Kidney capillary endothelial cell (primary cell): ENCODE results near the gene PDGFRB.

Experiments used
- DNase-seq: peaks from one replicate; pipeline ENCODE4 v3.0.0-alpha.2; 2018; ENCODE audit warnings: low spot score

The PDGFRB gene

DNA sequence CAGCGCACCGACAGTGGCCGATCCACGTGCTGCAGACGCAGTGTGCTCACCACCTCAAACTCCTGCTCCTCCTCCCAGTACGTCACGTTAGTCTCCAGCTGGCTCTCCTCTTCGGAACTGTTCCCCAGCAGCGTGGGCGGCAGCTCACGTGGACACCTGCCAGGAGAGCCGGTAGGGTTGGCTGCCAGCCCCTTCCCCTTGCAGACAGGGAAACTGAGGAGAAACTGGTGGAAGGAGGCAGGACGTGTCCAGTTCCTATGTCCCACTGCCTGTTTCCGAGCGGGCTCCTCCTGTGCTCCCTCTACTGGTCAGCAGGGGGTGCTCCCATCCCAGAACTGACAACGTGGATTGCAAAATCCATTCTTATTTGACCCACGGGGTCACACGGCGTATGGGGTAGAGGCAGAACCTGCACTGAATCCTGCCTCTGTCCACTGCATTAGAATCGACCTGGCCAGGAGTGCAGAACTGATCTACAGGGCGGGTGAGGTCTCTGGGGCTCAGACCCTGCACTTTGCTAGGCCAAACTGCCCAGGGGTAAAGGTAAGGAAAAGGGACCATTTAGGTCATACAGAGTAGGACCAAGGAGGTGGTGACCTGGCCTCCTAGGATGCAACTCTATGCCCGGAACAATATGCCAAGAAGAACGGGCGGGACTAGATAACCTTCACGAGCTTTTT lies 25.7 kb downstream of the PDGFRB start:
- DNase-seq, result peak; percentile 60

DNA sequence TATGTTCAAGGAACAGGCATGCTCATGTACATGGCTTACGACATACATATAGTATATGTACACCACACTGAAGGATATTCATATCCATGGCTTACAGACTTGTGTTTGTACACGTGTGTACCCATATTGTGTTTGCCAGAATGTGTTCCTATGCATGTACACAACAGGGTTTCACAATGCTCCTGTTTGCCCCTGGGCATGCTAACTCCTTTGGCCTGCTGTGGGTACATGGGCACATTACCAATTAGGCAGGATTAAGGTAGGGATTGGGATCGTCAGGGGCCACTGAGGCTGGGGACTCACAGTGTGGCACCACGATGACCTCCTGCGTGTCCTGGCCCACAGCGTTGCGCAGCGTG lies 26.2 kb downstream of the PDGFRB start:
- no peak for DNase-seq

DNA sequence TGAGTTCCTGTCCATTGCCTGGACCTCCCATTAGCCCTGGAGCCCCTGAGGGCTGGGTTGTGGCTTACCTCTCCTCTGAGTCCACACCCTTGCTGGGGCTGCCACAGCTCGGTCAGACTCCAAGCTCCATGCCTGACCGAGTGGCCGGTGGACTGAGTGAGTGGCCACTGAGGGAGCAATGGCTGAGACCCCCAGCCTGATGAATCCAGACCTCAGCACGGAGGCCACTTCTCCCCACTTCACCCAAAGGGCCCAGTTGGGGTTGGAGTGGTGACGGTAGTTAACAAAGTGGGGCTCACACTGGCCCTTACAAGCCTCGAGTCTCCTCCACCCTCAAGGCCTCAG lies 28.8 kb downstream of the PDGFRB start:
- DNase-seq, result no peak

DNA sequence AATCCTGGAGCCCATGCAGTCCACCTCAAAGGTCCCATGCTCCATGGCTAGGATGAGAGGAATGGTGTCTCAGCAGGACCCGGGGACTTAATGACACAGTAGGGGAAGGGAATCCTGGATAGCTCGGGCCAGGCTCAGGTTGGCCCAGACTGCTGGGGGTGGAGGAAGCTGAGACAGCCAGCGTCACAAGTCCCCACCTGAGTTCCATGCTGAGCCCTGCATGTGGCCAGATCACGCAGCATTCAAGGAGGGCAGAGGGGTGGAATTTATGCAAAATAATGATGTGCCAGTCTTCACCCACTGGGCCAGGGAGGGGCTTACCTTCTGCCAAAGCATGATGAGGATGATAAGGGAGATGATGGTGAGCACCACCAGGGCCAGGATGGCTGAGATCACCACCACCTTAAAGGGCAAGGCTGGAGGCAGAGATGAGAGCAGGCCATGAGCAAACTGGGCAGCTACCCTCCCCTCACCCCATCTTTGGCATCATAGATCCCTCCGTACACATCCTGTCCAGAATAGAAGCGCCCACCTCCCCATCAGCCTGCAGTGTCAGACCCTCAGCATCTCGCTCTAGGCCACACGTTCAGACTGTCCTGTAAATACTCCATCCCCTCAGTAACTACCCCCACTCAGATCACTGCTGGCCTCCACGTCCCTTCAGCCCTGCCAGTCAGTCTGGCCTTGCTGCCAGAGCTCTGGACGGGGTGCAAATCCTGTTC lies 29.3 kb downstream of the PDGFRB start:
- no peak for DNase-seq

GRCh38 chr5:150125334-150125733 lies 30.3 kb downstream of the PDGFRB start:
- no peak for DNase-seq

DNA sequence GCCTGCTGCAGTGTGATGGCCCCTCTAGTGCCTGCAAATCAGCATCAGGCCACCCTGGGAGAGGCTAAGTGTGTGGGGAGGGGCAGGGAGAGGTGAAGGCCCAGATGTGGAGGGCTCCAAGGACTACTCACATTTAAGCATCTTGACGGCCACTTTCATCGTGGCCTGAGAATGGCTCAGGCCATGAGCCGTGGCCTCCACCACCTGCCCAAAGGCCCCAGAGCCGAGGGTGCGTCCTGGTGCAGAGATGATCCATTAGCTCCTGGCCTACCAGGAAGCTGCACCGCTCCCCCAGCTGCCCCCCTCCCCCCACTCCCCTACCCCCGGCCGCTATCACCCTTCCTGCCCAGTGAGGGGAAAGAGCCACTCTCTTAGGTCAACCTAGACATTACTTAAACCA lies 31.0 kb downstream of the PDGFRB start:
- DNase-seq, result no peak

GRCh38 chr5:150124111-150124557 lies 31.5 kb downstream of the PDGFRB start:
- DNase-seq, result no peak

- no peak for DNase-seq
Observed at GRCh38 chr5:150123542-150123941, 32.1 kb downstream of the PDGFRB start.

- no peak for DNase-seq
Observed at GRCh38 chr5:150122536-150123481, 32.8 kb downstream of the PDGFRB start.

GRCh38 chr5:150122158-150122510 lies 33.5 kb downstream of the PDGFRB start:
- DNase-seq, result no peak

- DNase-seq, result no peak
Observed at GRCh38 chr5:150121448-150122157, 34.0 kb downstream of the PDGFRB start.

DNA sequence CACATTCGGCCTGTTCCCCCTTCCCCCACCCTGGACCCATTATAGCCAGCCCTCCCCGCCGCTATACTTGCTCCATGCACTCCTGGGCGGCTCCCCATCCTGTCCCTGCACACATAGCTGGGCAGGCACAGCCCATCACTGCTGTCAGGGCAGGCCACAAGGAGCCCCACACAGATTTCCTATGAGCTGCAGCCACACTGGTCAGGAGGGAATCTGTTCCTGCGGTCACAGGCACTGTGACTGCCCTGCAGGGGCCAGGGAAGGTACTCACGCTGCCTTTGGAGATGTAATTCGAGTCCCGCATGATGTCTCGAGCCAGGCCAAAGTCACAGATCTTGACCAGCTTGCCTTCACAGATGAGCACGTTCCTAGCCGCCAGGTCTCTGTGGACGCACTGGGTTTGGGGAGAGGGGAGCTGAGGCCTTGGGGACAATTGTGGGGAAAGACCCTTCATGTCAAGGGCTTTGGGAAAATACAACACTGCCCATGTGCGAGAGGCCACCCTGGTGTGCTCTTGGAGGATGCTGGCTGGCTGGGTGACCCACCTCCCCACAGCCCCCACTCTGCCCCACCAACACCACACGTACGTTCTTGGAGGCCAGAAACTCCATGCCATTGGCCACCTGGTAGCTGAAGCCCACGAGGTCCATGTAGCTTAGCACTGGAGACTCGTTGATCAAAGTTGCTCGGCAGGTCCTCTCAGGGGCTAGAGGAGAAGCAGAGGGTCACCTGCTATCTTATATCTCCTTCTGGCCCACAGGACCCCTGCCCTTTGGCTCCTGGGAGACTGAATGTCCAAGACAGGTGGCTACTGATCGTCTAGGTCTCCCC lies 34.8 kb downstream of the PDGFRB start:
- no peak for DNase-seq

GRCh38 chr5:150120062-150120441 lies 35.6 kb downstream of the PDGFRB start:
- no peak for DNase-seq

- no peak for DNase-seq
Observed at GRCh38 chr5:150119421-150120061, 36.1 kb downstream of the PDGFRB start.

DNA sequence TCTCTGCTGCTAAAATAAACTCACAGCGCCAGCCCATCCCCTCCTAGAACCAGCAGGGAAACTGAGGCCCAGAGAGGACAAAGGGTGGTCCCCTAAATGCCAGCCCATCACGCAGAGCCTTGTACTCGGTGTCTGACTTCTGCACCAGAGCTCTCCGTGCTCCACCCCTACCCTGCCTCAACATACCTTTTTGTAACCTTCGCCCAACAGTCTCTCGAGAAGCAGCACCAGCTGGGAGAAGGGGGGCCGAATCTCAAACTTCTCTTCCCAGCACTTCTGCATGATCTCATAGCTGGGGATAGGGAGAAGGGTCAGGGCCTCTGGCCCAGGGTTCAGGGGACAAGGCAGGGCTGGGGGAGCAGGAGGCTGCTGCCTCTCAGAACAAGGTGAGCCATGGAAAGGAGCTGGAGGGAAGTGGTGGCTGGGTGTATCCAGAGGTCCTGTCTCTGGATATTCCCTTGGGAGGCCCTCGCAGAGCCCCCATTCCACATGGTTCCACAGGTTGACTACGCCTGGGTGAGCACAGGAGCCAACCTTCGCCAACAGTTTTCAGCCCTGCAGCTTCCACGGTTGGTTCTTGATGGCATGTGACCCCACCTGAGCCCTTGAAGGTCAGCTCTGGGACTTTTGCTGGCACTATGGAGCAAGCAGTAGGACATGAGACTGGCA lies 37.0 kb downstream of the PDGFRB start:
- no peak for DNase-seq

- DNase-seq, result no peak
Observed at GRCh38 chr5:150117945-150118560, 37.6 kb downstream of the PDGFRB start.

- no peak for DNase-seq
Observed at GRCh38 chr5:150116667-150117400, 38.8 kb downstream of the PDGFRB start.

DNA sequence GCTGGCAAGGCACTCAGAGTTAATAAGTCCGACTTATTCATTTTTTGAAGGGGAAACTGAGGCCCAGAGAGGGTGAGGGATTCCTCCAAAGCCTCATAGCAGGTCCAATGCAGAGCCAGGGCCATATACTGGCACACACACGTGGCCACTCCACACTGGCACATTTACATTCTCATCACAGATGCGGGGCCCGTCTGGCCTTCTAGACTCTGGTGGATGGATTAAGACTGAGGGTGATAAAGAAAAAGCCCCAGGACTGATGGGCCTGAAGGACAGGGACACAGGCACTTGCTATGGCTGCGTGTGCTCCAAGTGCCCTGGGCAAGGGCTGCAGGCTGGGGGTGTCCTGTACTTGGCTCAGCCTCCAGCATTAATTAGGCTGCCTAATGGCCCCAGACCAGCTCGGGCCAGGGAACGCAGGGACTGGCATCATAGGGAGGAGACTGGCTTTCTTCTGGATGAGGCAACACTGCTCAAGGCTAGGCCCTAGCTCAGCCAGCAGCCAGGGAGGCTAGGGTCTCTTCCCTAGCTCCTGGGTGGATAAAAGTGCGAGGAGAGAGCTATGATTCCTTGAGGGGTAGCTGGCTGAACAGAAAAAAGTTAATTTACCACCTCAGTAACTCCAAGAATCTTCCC lies 40.8 kb downstream of the PDGFRB start:
- no peak for DNase-seq
